GM18508 (cell line): ENCODE data around the gene TMEM184A.

Source experiments
- ATAC-seq: cut with Tn5 transposase; IDR thresholded peaks from one replicate; pipeline ENCODE4 v1.9.1; 2021; ENCODE audit warnings: moderate number of reproducible peaks; ENCODE audit not compliant: insufficient read depth, unreplicated experiment

The TMEM184A gene

DNA sequence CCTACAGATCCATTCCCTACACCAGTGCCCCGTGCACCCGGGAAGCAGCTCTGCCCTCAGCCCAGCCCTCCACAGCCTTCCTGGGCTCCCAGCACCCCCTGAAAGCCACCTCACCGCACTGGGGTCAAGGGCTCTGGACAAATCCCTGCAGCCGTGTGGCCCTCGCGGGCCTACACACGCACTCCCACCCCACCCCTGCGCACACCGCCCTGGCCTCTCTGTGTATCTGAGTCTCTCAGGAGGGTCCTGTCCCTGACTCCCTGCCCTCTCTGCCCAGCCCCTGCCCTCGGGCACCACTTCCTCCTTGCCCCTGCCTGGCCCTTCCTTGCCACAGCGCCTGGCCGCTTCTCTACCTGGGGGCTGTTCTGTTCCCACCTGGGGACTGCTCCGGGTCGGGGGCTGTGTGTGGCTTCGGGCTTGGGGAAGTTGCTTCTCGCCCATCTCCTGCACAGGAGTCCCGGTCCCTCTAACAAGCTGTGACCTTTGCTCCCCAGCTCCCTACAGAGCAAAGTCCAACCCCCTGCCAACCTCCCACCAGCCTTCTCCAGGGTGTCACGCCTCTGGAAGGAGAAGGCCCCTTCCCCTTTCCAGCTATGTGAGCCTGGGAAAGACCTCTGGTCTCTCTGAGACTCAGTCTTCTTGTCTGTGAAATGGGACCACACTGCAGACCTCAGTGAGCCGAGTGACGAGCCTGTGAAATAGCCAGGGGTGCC lies 1.5 kb downstream of the TMEM184A start:
- ATAC-seq = no peak

DNA sequence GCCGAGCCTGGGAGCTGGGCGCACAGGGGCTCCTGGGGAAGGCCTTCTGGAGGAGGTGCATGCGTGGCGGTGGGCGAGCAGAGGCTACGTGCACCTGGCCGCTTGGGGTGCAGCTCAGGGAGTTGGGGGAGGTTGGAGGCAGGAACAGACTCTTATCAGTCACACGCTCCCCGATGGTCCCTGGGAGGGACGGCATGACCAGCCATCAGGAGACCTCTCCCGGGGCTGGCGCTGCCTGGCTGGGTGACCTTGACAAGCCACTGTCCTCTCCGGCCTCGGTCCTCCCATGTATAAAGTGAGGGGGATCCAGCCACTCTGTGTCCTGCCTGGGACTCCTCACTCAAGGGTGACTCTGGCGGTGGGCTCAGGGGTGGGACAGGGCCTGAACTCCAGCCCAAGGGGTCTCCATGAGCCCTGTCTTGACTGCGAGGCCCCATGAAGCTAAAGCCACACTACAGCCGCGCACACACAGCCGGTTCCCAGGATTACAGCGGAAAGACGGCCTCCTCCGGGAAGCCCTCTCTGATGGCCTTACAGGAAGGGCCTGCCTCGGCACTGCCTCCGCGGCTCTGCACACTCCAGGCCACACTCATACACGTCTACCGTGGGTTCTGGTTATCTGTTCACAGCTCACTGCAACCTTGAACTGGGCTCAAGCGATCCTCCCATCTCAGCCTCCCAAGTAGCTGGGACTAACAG lies 2.3 kb downstream of the TMEM184A start:
- ATAC-seq = no peak

DNA sequence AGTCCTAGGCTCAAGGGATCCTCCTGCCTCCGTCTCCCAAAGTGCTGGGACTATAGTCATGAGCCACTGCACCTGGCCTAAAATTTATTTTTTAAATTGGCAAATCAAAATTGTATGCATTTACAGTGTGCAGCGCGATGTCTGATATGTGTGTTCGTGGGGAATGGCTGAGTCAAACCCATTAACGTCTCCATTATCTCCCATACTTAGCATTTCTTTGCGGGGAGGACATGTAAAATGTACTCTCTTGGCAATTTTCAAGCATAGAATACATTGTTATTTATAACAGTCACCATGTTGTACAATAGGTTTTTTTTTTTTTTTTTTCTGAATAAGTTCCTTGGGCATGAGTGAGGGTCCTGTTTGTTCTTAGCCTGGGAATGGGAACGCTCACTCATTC lies 3.8 kb downstream of the TMEM184A start:
- no peak for ATAC-seq

DNA sequence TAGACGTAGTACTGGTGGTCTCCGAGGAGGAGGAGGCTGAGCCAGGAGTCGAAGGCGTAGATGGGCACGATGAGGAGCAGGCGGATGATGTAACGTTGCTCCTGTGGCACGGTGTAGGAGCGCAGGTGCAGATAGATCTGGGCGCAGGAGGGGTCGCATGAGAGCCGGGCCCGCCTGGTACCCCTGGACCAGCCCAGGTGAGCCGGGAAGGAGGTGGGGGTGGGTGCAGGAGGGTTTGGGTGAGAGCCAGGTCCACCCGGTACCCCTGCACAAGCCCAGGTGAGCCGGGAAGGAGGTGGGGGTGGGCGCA lies 5.2 kb downstream of the TMEM184A start:
- no peak for ATAC-seq

DNA sequence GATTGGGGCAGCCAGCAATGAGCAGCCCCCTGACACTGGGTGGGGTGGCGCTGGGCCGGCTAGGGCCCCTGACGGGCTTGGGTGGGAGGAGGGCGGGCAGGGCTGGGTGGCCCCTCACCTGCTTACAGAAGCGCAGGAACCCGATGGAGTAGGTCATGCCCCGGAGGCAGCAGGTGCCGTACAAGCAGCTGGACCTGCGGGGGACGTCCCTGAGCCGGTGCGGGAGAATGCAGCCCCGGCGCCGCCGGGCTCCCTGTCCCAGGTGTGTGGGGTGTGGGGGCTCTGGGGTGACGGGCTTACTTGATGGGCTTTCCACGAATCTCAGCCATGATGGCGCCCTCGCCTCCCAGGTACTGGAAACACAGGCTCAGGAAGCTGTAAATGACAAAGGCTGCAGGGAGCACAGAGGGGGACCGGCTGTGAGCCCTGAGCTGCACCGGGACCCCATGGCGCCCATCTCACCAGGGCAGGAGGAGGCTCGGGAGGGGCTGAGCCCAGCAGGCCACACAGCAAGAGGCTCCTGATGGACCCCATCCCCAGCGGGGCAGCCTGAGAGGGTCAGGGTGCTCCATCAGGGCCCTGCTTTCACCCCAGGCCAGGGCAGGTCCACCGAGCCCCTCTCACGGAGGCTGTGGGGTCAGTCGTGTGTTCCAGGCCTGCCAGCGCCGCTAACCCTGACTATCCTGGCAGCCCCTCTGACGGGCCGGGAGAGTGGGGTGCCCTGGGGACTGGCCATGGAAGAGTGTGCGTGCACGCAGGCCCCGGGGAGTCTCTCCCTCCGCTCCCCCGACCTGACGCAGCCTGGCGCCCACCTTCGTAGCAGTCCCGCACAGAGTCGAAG lies 5.8 kb downstream of the TMEM184A start:
- no peak for ATAC-seq

DNA sequence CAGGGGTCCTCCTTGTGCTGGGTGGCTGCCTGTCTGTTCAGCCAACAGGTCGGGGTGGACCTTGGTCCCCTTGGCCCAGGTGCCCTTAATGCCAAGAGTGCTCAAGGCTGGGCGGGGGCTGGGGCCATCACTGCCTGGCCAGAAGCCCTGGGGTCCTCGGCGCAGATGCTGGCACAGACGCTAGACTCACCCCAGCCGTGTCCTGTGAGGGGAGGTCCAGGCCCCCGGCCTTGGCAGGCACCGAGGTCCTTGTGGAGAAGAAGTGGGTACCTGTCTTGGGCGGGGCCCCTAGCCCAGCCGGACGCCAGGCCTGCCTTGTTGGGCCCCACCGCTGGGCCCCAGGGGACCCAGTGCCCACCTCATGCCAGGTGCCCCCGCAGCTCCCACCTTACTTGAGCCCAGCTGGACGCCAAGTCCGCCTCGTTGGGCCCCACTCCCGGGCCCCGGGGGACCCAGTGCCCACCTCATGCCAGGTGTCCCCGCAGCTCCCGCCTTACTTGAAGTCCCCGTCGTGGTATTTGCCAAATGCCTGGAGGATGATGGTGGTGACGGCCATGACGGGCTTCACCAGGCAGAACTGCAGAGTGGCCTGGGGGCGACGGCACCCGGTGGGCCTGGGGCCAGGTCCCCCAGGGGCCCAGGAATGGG lies 6.5 kb downstream of the TMEM184A start:
- no peak for ATAC-seq

DNA sequence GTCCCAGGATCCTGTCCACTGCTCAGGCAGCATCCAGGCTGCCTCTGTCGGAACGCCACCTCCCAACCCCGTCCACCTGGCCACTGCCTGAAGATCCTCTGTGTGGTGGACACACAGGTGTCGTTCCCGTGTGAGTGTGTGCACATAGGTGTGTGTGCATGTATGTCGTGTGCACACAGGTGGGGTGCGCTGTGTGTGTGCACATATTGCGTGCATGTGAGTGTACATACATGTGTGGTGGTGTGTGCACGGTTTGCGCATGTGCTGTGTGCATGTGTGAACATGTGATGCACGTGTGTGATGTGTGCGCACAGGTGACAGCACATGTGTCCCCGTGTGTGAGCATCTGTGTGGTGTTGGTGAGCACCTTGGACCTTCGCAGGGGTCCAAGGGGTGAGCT lies 7.1 kb downstream of the TMEM184A start:
- ATAC-seq = no peak

DNA sequence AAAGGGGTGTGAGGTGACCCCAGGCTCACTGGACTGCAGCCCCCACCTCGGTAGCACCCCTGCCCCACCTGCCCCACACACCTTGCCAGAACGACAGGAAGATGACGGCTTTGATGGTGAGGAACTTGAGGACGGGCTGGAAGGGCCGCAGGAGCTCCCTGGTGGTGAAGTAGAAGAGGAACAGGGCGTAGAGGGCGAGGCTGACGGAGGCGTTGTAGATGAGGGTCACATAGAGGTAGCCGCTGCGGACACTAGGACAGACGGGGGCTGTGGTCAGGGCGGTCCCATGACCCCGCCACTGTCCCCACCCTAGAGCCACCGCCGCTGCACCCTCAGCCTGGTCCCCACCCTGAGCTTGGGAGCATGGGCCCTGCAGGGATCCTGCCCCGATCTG lies 7.6 kb downstream of the TMEM184A start:
- no peak for ATAC-seq

DNA sequence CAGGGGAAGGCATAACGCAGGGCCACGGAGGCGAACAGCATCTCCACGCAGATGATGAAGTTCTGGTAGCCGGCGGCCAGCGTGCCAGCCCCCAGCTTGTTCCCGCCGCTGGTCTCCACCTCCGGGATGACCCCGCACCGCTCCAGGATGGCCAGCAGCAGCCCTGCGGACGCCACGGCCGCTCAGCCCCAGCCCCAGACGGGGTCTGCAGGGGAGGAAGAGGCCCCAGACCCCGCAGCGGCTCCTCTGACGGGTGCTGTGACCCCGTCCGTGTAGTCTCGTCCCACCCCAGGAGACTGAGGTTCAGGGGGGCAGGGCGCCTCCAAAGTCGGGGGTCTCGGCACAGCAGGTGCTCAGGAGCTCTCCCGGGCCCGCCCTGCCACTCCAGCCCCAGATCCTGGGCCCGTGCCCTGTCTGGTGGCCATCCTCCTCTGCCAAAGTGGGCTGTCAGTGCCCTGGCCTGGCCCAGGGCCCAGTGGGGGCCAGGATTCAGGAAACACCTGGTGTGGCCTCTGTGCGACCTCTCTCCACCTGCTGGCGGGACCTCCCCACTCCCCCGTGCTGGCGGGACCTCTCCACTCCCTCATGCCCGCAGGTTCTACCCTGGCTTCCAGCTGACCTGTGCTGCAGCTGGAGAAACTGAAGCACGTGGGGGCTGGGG lies 8.1 kb downstream of the TMEM184A start:
- no peak for ATAC-seq

DNA sequence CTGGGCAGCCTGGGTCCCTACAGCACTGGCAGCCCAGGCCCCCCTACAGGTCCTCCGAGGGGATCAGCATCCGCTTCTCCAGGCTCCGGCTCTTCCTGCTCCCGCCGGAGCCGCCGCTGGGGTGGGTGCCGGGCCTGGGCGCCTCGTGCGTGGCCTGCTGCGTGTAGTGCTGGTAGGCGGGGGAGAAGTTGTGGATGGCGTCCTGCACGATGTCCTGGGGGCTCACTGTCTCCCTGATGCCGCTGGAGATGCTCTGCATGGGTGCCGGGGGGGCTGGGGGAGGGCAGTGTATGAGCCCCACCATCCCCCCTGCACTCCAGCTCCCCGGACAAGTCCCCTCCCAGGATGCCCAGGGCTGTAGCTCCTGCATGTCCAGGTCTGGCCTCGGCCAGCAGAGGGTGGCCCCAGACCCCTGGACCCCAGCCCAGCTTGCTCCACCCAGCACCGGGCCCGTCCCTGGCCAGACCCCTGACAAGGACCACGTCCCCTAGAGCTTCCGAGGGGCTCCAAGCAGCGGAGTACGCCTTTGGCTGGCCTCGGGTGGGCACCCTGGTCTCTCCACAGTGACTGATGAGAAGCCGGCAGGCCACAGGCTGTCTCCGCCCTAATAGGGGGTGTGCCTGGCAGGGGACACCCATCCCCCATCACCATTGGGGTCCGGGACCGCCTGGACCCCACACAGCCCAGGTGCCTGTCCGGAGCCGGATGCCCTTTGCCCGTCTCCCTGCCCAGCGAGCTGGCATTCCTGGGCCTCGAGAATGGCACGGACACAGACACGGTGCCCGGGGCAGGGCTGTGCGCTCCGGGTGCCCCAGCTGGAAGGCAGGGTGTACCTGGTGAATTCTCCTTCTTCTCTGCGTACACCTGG lies 8.9 kb downstream of the TMEM184A start:
- ATAC-seq = no peak

DNA sequence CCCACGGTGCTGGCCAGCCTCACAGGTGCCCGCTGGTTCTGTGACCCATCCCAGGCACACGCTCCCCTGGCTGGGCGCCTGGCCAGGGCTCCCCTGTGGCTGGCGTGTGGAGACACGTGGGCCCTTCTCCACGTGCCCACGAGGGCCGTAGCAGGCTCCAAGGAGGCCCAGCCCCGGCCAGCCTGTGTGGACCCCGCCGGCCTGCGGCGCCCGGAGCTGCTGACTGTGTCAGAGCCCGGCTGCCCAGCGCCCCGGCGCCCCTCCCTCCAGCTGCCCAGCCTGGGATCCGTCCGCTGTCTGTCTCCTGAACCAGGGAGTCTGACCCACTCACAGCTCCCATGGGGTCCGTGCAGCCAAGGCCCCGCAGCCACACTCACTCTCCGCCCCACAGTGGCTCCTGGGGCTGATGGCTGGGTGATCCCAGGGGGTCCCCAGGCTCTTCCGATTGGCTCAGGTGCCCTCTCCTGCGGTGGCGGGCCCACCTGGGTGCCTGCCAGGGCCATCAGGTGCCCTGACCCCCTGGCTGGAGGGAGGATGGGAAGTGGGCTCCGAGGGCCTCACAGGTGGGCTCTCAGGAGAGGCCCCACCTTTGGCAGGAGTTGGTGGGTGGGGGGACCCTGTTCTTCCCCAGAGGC lies 9.6 kb downstream of the TMEM184A start:
- ATAC-seq = no peak

DNA sequence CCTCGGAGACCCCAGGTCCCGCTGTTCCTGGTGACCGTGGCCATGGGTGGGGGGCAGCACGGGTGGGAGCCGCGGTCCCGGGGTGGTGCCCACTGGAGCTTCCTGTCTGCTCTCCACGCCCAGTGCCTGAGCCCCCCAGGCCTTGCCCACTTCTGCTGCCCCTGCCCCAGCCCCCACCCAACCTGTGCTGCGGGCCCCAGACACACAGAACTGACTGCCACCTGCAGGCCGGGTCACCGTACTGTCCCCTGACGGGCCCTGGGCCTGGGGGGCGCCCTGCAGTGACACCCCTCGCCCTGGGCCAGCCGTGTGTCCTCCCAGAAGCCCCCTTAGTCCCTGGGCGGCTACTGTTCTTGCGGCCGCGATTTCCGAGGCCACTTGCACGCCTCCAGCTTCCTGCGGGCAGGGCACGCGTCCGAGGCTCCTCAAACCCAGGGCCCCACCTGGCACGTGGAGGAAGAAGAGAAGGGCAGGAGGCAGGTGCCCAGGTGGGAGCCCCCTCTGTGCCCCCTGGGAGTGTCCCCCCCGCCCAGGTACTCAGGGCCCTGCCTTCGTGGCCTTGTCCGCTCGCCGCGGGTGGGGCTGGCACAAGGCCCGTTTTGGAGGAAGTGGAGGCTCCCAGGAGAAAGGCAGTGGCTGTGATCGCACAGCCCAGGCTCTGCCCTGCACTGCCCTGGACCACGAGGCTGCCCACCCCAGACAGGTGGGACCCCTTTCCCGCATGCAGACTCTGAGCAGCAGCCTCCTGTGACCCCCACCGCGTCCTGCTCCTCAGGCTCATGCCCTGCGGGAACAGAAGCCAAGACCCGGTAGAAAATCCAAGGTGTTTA lies 10.4 kb downstream of the TMEM184A start:
- ATAC-seq = no peak

DNA sequence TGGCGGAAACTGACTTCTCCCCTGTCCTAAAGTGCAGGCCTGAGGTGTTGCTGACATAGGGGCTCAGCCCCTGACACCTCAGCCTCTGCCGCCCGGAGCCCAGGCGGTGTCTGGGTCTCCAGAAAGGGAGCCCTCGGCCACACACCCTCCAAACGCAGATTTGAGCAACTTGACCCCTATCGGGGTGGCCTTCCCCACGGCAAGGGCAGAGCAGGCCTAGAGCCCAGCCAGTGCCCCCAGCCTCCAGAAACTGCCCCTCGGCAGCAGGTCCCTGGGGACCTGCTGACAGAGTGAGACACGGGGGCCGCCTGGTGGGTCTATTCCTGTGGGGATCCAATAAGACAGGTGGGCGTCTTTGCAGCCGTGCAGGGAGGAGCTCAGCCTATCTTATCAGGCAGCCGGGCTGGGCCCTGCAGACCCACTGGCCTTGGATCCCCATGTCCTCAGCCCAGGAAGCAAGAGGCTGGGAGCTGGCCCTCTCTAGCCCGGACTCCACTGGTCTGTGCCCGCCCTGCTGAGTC lies 11.0 kb downstream of the TMEM184A start:
- ATAC-seq = no peak

DNA sequence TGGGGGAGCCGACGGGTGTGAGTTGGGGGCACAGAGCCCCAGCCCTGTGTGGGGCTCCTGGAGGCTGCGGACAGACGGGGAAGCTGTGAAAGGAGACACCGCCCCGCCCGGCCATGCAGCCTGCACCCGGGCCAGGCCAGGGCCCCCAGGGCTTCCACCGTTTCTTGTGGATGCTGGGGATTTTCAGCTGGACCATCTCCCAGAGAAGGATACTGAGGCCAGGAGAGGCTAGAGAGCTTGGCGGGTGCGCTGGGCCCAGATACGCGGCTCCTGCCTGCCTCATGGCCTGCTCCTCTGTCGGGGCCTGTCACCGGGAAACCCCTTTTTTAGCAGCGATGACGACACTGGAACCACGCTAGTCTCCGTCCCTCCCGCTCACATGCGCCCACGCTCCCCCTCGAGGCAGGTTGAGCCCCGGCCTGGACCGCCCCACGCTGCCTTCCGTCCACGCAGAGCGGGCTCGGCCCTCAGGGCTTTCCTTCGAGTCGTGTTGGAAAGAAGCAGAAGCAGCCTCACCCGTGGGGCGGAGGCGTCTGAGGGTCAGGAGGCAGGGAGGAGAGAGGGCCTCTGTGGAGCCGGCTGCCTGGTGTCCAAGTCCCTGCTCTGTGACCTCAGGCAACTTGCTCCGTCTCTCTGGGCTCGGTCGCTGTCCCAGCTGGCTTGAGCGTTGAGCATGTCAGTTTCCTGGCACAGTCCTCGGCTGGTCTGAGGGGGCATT lies 11.7 kb downstream of the TMEM184A start:
- no peak for ATAC-seq

DNA sequence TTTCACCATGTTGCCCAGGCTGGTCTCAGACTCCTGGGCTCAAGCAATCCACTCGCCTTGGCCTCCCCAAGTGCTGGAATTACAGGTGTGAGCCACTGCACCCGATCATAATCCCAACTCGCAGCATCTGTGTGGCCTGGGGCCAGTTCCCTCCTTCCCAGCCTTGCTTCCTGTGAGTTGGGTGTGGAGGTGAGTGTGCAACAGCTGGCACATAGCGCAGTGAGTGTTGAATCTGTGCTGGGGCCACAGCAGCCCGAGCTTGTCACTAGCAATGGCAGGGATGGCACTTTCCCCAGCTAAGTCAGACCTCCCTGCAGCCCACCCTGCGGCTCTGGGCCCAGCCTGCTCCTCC lies 12.2 kb downstream of the TMEM184A start:
- ATAC-seq = no peak

DNA sequence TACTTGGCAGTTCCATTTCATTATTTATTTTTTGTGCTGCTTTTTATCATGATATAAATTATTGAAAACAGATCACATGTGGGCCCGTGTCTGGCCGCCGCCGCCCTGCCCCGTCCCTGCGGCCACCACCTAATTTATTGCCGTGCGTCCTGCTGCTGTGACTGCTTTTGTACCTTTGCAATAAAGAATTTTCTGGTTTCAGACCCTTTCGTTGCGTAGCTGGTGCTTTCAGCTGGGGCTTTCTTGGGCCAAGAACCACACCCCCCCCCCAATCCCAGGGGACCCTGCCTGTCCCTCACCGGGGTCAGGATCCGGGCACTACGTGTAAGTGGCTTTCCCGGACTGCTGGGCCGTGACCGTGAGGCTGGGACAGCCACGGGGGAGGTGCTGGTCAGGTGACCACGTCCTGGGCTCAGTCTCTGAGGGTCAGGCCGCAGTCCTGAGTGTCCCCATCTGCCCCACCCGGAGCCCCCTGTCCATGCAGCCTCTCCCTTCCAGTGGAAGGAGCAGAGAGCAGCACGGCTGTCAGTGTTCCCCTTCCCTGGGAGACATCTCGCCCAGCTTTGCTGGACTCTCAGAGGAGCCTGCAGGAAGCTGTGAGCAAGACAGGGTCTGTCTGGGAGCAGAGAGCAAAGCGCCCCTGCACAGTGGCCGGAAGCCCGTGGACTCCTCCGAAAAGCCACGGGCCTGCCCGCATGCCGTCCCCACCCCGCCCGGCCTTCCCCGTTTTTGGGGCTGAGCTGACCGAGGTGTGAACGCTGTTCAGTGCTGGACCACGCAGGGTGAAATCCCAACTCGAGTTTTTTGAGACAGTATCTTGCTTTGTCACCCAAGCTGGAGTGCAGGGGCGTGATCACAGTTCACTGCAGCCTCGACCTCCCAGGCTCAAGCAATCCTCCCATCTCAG lies 12.9 kb downstream of the TMEM184A start:
- ATAC-seq = no peak
